Stomach (tissue), 9 donors: ENCODE results near the gene POU2AF3. TPM values are rescaled to one million over a fixed set of nuclear protein-coding genes. Genes with fewer than 3 reads are reported as not detected.

Experiments
- DNase-seq, 2 donors: peaks; one replicate each; pipeline versions ENCODE4 v3.0.0 to v3.0.0-alpha.2; 2013 to 2019
- H3K27ac ChIP-seq, 5 donors: fragments of 200-600 bp in 4 of 5; sonication (generic) in 4 of 5; one replicate each; pipeline ENCODE4 v1.5.1; 2013 to 2019; ENCODE audit warnings: mild to moderate bottlenecking in 1 of 5, moderate library complexity in 1 of 5
- H3K27me3 ChIP-seq, 3 donors: fragments of 200-600 bp; sonication (generic); one replicate each; pipeline ENCODE4 v1.5.1; 2017 to 2019; ENCODE audit warnings: mixed run types in 1 of 3
- H3K36me3 ChIP-seq, 4 donors: fragments of 200-600 bp; sonication (generic); 1 replicate in 3 of 4; 2 replicates in 1 of 4; pipeline ENCODE4 v1.5.1; 2016 to 2019
- H3K4me1 ChIP-seq, 4 donors: fragments of 200-600 bp; sonication (generic); one replicate each; pipeline ENCODE4 v1.5.1; 2016 to 2019
- H3K4me3 ChIP-seq, 4 donors: fragments of 200-600 bp; sonication (generic) in 3 of 4; one replicate each; pipeline ENCODE4 v1.5.1; 2016 to 2019; ENCODE audit warnings: mild to moderate bottlenecking in 1 of 4
- H3K9me3 ChIP-seq, 4 donors: fragments of 200-600 bp; sonication (generic); one replicate each; pipeline ENCODE4 v1.5.1; 2016 to 2019
- EP300 ChIP-seq: sonication (generic); formaldehyde crosslinking; IDR thresholded peaks from one replicate; pipeline ENCODE4 v1.6.1; 2017; ENCODE audit warnings: antibody characterized with exemption
- POLR2A ChIP-seq, 4 donors: fragments of 450-650 bp; IDR thresholded peaks; one replicate each; pipeline ENCODE4 v1.6.1; 2016; ENCODE audit warnings: antibody characterized with exemption in 4 of 4, control low read depth in 2 of 4, mild to moderate bottlenecking in 1 of 4, moderate library complexity in 1 of 4
- POLR2AphosphoS5 ChIP-seq, 3 donors: sonication (generic); formaldehyde crosslinking; IDR thresholded peaks; one replicate each; pipeline ENCODE4 v1.6.1; 2016; ENCODE audit warnings: antibody characterized with exemption in 3 of 3
- WGBS, 5 donors: extraction: QIAGEN DNeasy Blood & Tissue Kit in 3 of 5; methylation state at CpG; one replicate each; pipeline versions ENCODE4 v1.1.5 to v1.1.7; 2013 to 2018; 5-methylcytosine and 5-hydroxymethylcytosine counted together
- intact Hi-C: fragments of 100-400 bp; cut with DNase I; formaldehyde crosslinking; loops from one replicate; pipeline ENCODE4 v1.15.1; 2023; ENCODE audit warnings: low total_unique reads
- polyA plus RNA-seq, 3 donors: library from polyadenylated mRNA; stranded (reverse); fragments of 200-250 nt; gene quantifications; one replicate each; pipeline ENCODE4 v1.2.3, GENCODE V29; 2013
- total RNA-seq, 5 donors: library from RNA; depleted of rRNA; stranded (reverse); fragments of >200 nt; gene quantifications; one replicate each; pipeline versions ENCODE4 v1.1.0 to v1.2.3, GENCODE V29; 2014 to 2016
- TF ChIP-seq, protein P1 (sequence below), 7 experiments: fragments of 450-650 bp in 4 of 7; fragments of 200-600 bp in 3 of 7; sonication (generic) in 3 of 7; IDR thresholded peaks; one replicate each; pipeline ENCODE4 v1.5.1; 2016 to 2019; ENCODE audit warnings: antibody characterized with exemption in 7 of 7, control low read depth in 2 of 7, mild to moderate bottlenecking in 1 of 7
- donor health status: healthy with polysubstance abuse.
- donor health status: Bipolar disorder and iron deficiency.
- donor health status: healthy.

POU2AF3 gene
- total and polyA plus RNA-seq, 8 donors = 0.58 to 10.1 (median 3.2) TPM

DNA sequence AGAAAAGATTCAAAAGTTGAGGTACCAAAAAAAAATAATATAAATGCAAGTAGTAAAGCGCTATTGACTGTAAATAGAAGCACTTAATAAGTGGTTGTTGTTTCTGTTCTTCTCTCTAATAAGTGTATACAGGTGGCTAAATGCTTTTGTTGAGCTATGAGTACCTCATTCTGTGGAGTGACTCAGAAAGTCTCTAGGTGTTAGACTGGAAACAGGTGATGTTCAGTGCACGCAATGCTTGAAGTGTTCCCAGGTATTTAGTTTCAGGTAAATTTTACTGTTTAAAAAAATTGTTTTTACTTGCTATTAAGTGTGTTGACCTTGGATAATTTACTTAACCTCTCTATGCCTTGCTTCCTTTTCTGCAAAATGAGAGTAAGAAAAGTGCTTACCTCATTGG, 24.2 kb downstream of the POU2AF3 start:
- Histone ChIP-seq H3K4me1 (peaks cover 9 to 33% (median 22%) of the 10 kb centered on the region in 4 donors), H3K27ac (no peak overlapping the region), H3K27me3 (no peaks in the 10 kb centered on the region), H3K9me3 (no peaks in the 10 kb centered on the region), H3K36me3 (no peaks in the 10 kb centered on the region), H3K4me3 (no peak overlapping the region)
- WGBS, 5 donors = 77 to 88% (median 88%) methylated on average over 2 of the region's 2 CpGs
- intact Hi-C loops = no loop called here
- no peak for DNase-seq
- TF ChIP-seq POLR2AphosphoS5 (IDR thresholded peaks at IDR 0.05) (no peak), EP300 (no peak), POLR2A (IDR thresholded peaks at IDR 0.05) (no peak)
- TF ChIP-seq, protein P1, sequence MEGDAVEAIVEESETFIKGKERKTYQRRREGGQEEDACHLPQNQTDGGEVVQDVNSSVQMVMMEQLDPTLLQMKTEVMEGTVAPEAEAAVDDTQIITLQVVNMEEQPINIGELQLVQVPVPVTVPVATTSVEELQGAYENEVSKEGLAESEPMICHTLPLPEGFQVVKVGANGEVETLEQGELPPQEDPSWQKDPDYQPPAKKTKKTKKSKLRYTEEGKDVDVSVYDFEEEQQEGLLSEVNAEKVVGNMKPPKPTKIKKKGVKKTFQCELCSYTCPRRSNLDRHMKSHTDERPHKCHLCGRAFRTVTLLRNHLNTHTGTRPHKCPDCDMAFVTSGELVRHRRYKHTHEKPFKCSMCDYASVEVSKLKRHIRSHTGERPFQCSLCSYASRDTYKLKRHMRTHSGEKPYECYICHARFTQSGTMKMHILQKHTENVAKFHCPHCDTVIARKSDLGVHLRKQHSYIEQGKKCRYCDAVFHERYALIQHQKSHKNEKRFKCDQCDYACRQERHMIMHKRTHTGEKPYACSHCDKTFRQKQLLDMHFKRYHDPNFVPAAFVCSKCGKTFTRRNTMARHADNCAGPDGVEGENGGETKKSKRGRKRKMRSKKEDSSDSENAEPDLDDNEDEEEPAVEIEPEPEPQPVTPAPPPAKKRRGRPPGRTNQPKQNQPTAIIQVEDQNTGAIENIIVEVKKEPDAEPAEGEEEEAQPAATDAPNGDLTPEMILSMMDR (IDR thresholded peaks at IDR 0.05) = no peak

DNA sequence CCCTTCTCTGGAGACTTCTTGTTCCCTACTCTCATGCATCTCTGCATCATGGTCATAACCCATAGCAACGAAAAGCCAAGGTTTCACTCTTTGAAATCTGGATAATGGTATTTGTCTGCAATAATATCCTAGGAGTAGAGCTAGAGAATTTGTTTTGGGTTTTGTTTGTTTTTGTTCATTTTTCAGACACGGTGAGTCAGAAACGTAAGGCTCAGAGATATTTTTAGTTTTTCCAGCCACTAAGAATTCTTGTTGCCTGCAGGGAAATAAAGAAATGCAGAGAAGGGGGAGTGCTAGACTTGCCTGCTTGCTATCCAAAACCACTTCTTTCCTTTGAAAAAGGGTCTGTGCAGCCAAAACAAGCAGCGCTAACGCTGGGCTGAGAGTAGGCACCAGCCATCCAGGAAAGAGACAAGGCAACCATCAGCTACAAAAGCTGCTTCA, 26.0 kb downstream of the POU2AF3 start:
- TF ChIP-seq POLR2A (IDR thresholded peaks at IDR 0.05) (no peak), EP300 (no peak), POLR2AphosphoS5 (IDR thresholded peaks at IDR 0.05) (no peak)
- TF ChIP-seq, protein P1 (IDR thresholded peaks at IDR 0.05) = no peak
- H3K27me3 ChIP-seq = no peaks in the 10 kb centered on the region
- DNase-seq = no peak
- intact Hi-C loops = no loop called here
- WGBS, 5 donors = 43 to 51% (median 48%) methylated on average over 5 of the region's 5 CpGs
- H3K4me3 ChIP-seq = no peak overlapping the region
- no peaks in the 10 kb centered on the region for H3K36me3 ChIP-seq
- no peaks in the 10 kb centered on the region for H3K9me3 ChIP-seq
- peaks cover 12 to 49% (median 36%) of the 10 kb centered on the region in 4 donors for H3K4me1 ChIP-seq
- peak overlapping the region in 2 of 5 donors; percentile 18 to 59 for H3K27ac ChIP-seq

DNA sequence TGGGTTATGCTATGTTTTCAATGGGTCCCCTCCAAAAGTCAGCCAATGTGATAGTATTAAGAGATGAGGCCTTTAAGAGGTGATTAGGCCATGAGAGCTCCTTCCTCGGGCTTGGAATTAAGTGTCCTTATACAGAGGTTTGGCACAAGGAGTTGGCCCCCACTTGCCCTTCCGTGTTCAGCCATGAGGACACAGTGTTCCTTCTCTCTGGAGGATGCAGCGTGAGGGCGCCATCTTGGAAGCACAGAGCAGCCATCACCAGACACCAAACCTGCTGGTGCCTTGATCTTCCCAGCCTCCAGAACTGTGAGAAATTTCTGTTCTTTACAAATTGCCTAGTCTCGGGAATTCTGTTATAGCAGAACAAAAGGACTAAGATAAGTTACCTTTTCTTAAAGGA, 26.9 kb downstream of the POU2AF3 start:
- H3K27me3 ChIP-seq = no peaks in the 10 kb centered on the region
- WGBS, 5 donors = 90 to 96% (median 92%) methylated on average over 5 of the region's 5 CpGs
- no peaks in the 10 kb centered on the region for H3K36me3 ChIP-seq
- peak overlapping the region in 1 of 5 donors; percentile 59 for H3K27ac ChIP-seq
- no peaks in the 10 kb centered on the region for H3K9me3 ChIP-seq
- peaks cover 21 to 57% (median 40%) of the 10 kb centered on the region in 4 donors for H3K4me1 ChIP-seq
- no peak overlapping the region for H3K4me3 ChIP-seq
- TF ChIP-seq, protein P1 (IDR thresholded peaks at IDR 0.05) = no peak
- TF ChIP-seq EP300 = no peak
- TF ChIP-seq POLR2AphosphoS5 (IDR thresholded peaks at IDR 0.05) = no peak
- TF ChIP-seq POLR2A (IDR thresholded peaks at IDR 0.05) = no peak
- DNase-seq = no peak
- intact Hi-C loops = no loop called here

DNA sequence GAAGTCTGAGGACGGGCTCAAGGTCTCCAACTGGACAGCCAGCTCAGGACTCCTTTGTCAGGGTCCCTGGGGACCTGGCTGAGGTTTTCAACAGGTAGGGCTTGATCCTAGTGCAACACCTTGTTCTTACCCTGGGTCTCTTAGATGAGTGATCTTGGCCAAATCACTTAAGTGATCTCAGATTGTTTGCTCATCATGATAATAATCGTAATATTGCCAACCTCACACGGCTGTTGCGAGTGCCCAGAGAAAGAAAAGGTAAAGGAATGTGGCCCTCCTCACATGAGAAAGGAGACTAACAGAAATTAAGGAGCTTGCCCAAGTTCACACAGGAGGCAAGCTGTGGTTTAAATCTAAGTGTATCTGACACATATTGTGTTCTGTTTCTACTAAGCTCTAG, 28.5 kb downstream of the POU2AF3 start:
- intact Hi-C loops = no loop called here
- Histone ChIP-seq H3K36me3 (no peaks in the 10 kb centered on the region), H3K4me1 (peaks cover 31 to 64% (median 45%) of the 10 kb centered on the region in 4 donors), H3K27me3 (no peaks in the 10 kb centered on the region), H3K4me3 (no peak overlapping the region), H3K27ac (peak overlapping the region in 3 of 5 donors; percentile 72 to 79 (median 77)), H3K9me3 (no peaks in the 10 kb centered on the region)
- TF ChIP-seq EP300 = no peak
- no peak for TF ChIP-seq POLR2A (IDR thresholded peaks at IDR 0.05)
- TF ChIP-seq, protein P1 (IDR thresholded peaks at IDR 0.05) = no peak
- TF ChIP-seq POLR2AphosphoS5 (IDR thresholded peaks at IDR 0.05) = no peak
- WGBS, 5 donors = 47 to 73% (median 52%) methylated on average over 4 of the region's 4 CpGs
- DNase-seq = no peak
